Subcutaneous abdominal adipose tissue (tissue), 5 donors: ENCODE data around the gene PRKACG.

Source experiments
- H3K27ac ChIP-seq: one replicate; pipeline ENCODE4 v1.7.0; 2013; ENCODE audit warnings: low read depth, mild to moderate bottlenecking, inconsistent platforms, low read length, moderate library complexity
- H3K27me3 ChIP-seq, 5 donors: one replicate each; pipeline ENCODE4 v1.7.0; 2013; ENCODE audit warnings: low read length in 5 of 5, inconsistent platforms in 1 of 5; ENCODE audit not compliant: control insufficient read depth in 5 of 5, insufficient read depth in 4 of 5
- H3K36me3 ChIP-seq, 5 donors: one replicate each; pipeline ENCODE4 v1.7.0; 2013; ENCODE audit warnings: low read length in 5 of 5; ENCODE audit not compliant: control insufficient read depth in 5 of 5, insufficient read depth in 5 of 5
- H3K4me1 ChIP-seq, 5 donors: one replicate each; pipeline ENCODE4 v1.7.0; 2013; ENCODE audit warnings: low read length in 5 of 5, mild to moderate bottlenecking in 3 of 5, moderate library complexity in 1 of 5; ENCODE audit not compliant: control insufficient read depth in 5 of 5, insufficient read depth in 5 of 5
- H3K4me3 ChIP-seq, 5 donors: one replicate each; pipeline ENCODE4 v1.7.0; 2013; ENCODE audit warnings: low read length in 5 of 5, low read depth in 1 of 5
- H3K9ac ChIP-seq, 5 donors: one replicate each; pipeline ENCODE4 v1.7.0; 2013; ENCODE audit warnings: low read length in 5 of 5, mild to moderate bottlenecking in 4 of 5, moderate library complexity in 3 of 5
- H3K9me3 ChIP-seq, 5 donors: one replicate each; pipeline ENCODE4 v1.7.0; 2013; ENCODE audit warnings: low read length in 5 of 5; ENCODE audit not compliant: control insufficient read depth in 5 of 5
- donor health status: healthy.
- donor health status: healthy.
- donor health status: healthy.
- donor health status: healthy.
- donor health status: healthy.

The PRKACG gene

DNA sequence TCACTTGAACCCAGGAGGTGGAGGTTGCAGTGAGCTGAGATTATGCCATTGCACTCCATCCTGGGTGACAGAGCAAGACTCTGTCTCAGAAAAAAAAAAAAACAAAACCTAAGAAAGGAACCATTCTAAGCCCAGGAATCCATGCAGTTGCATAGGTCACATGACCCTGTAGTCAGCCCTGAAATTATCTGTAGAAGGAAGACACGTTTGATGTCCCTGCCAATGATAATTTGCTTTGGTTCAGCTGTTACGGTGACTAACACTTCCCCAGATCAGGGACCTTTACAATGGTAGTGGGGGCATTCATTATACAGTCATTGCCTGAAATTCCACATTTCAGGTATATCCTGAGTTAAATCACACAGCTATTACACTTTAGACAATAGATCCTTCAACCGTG lies 50.5 kb downstream of the PRKACG start:
- Histone ChIP-seq H3K27me3 (no peaks in the 10 kb centered on the region), H3K36me3 (peaks cover 0 to 3% (median 0%) of the 10 kb centered on the region in 5 donors), H3K27ac (no peak overlapping the region), H3K4me1 (peaks cover 0 to 7% (median 0%) of the 10 kb centered on the region in 5 donors), H3K9me3 (no peaks in the 10 kb centered on the region), H3K4me3 (no peak overlapping the region), H3K9ac (no peak overlapping the region)
